ENCODE measurements around the gene MX1. TPM values are rescaled to one million over a fixed set of nuclear protein-coding genes. Genes with fewer than 3 reads are reported as not detected.

Gene MX1
- polyA plus RNA-seq, 2 of the 4 experiments (the other 2 are of a cell fraction) = 0.58 to 0.96 TPM

- POLR2A ChIA-PET = no interaction called here
- WGBS (ENCODE audit: missing lambda C conversion rate) = 64% methylated on average over 12 of the region's 13 CpGs
- no peak for DNase-seq (ENCODE audit: low read depth in 1 of 2, low spot score in 1 of 2)
- Histone ChIP-seq H3K4me3 (no peak overlapping the region), H3K4me2 (no peak overlapping the region), H3K27ac (no peak overlapping the region), H3K4me1 (no peaks in the 10 kb centered on the region), H3K9me3 (no peaks in the 10 kb centered on the region)
- no peak for ATAC-seq
- TF ChIP-seq HES2 (IDR thresholded peaks at IDR 0.05) (no peak), GATA3 (IDR thresholded peaks at IDR 0.05; ENCODE audit: borderline replicate concordance) (no peak), TFCP2L1 (CRISPR knock-in tag; IDR thresholded peaks at IDR 0.05) (no peak), CTCF (IDR thresholded peaks at IDR 0.05) (no peak), MAX (IDR thresholded peaks at IDR 0.05) (no peak), FOSL2 (IDR thresholded peaks at IDR 0.05) (no peak), FOSL2 (CRISPR knock-in tag; IDR thresholded peaks at IDR 0.05) (no peak), MAFK (IDR thresholded peaks at IDR 0.05; ENCODE audit: partially characterized antibody) (no peak), CBX8 (IDR thresholded peaks at IDR 0.05) (no peak)
- no peak for FAIRE-seq
- CTCF ChIA-PET = interaction anchor here (0.8 to 1.0 kb wide), 2 partner anchors 22 to 33 kb away, joined by 3 read pairs; no protein-coding TSS in a partner anchor
Measured at GRCh38 chr21:41444703-41445464, 18.8 kb downstream of the MX1 start.

- Histone ChIP-seq H3K4me2 (no peak overlapping the region), H3K4me3 (no peak overlapping the region), H3K9me3 (no peaks in the 10 kb centered on the region), H3K27ac (no peak overlapping the region), H3K4me1 (no peaks in the 10 kb centered on the region)
- ChIA-PET CTCF (interaction anchor here (1.0 kb wide), 1 partner anchor 34 kb away, joined by 3 read pairs; no protein-coding TSS in a partner anchor), POLR2A (no interaction called here)
- WGBS (ENCODE audit: missing lambda C conversion rate) = 67% methylated on average over 7 of the region's 7 CpGs
- FAIRE-seq (no peak), ATAC-seq (no peak), DNase-seq (ENCODE audit: low read depth in 1 of 2, low spot score in 1 of 2) (no peak)
- no peak for TF ChIP-seq RARB (CRISPR knock-in tag; IDR thresholded peaks at IDR 0.05)
- TF ChIP-seq PHF8 (IDR thresholded peaks at IDR 0.05; ENCODE audit: borderline replicate concordance, low read depth) = no peak
- no peak for TF ChIP-seq E2F6 (IDR thresholded peaks at IDR 0.05; ENCODE audit: borderline replicate concordance, low read depth)
- TF ChIP-seq HOXB13 (CRISPR knock-in tag; IDR thresholded peaks at IDR 0.05; ENCODE audit: low read depth) = no peak
- no peak for TF ChIP-seq SMC3 (IDR thresholded peaks at IDR 0.05)
- no peak for TF ChIP-seq HES2 (IDR thresholded peaks at IDR 0.05)
- TF ChIP-seq EHMT2 (IDR thresholded peaks at IDR 0.05; ENCODE audit: low read depth) = no peak
- no peak for TF ChIP-seq REST (IDR thresholded peaks at IDR 0.05)
- no peak for TF ChIP-seq MAFK (IDR thresholded peaks at IDR 0.05; ENCODE audit: partially characterized antibody)
- no peak for TF ChIP-seq ZNF302 (CRISPR knock-in tag; IDR thresholded peaks at IDR 0.05)
- TF ChIP-seq HOXB5 (CRISPR knock-in tag; IDR thresholded peaks at IDR 0.05) = no peak
- TF ChIP-seq BCL3 (IDR thresholded peaks at IDR 0.05) = no peak
- TF ChIP-seq CHD2 (IDR thresholded peaks at IDR 0.05; ENCODE audit: low read length, partially characterized antibody) = no peak
- TF ChIP-seq ELK1 (IDR thresholded peaks at IDR 0.05; ENCODE audit: low read depth, low read length) = no peak
- no peak for TF ChIP-seq EHF (CRISPR knock-in tag; IDR thresholded peaks at IDR 0.05)
- no peak for TF ChIP-seq HMGXB4 (CRISPR knock-in tag; IDR thresholded peaks at IDR 0.05; ENCODE audit: borderline replicate concordance)
- no peak for TF ChIP-seq RAD21 (conservative IDR thresholded peaks at IDR 0.05 in 1 of 2, IDR thresholded peaks at IDR 0.05 in 1 of 2)
- TF ChIP-seq HEYL (CRISPR knock-in tag; IDR thresholded peaks at IDR 0.05) = no peak
Measured at GRCh38 chr21:41445465-41445862, 19.4 kb downstream of the MX1 start.
